Neural progenitor cell (in vitro differentiated cells): ENCODE data around the gene DYNC1LI1. TPM values are rescaled to one million over a fixed set of nuclear protein-coding genes. Genes with fewer than 3 reads are reported as not detected.

Experiments
- DNase-seq: peaks from one replicate; pipeline ENCODE4 v3.0.0-alpha.2; 2016; ENCODE audit warnings: low spot score
- H2AFZ ChIP-seq: fragments of 200-600 bp; sonication (generic); replicated peaks from 2 replicates; pipeline ENCODE4 v1.6.1; 2016; ENCODE audit warnings: antibody characterized with exemption
- H3F3A ChIP-seq: fragments of 200-600 bp; sonication (generic); 2 replicates; pipeline ENCODE4 v1.6.1; 2016; ENCODE audit warnings: antibody characterized with exemption, low read depth
- H3K27ac ChIP-seq: fragments of 200-600 bp; sonication (generic); 2 replicates; pipeline ENCODE4 v1.5.1; 2016; ENCODE audit warnings: mild to moderate bottlenecking
- H3K27me3 ChIP-seq: fragments of 200-600 bp; sonication (generic); 2 replicates; pipeline ENCODE4 v1.6.1; 2016; ENCODE audit warnings: mild to moderate bottlenecking, moderate library complexity
- H3K36me3 ChIP-seq: fragments of 200-600 bp; sonication (generic); 2 replicates; pipeline ENCODE4 v1.5.1; 2016
- H3K4me1 ChIP-seq: fragments of 200-600 bp; sonication (generic); 2 replicates; pipeline ENCODE4 v1.6.1; 2016; ENCODE audit warnings: mixed run types
- H3K4me2 ChIP-seq: fragments of 200-600 bp; sonication (generic); 2 replicates; pipeline ENCODE4 v1.6.1; 2016
- H3K4me3 ChIP-seq: fragments of 200-600 bp; sonication (generic); 2 replicates; pipeline ENCODE4 v1.5.1; 2016
- H3K79me2 ChIP-seq: fragments of 200-600 bp; sonication (generic); 2 replicates; pipeline ENCODE4 v1.6.1; 2016; ENCODE audit warnings: low read depth
- H3K9ac ChIP-seq: fragments of 200-600 bp; sonication (generic); 2 replicates; pipeline ENCODE4 v1.6.1; 2016
- H3K9me3 ChIP-seq: fragments of 200-600 bp; sonication (generic); 2 replicates; pipeline ENCODE4 v1.5.1; 2016; ENCODE audit warnings: low read depth
- H4K20me1 ChIP-seq: fragments of 200-600 bp; sonication (generic); 2 replicates; pipeline ENCODE4 v1.6.1; 2016; ENCODE audit warnings: low read depth
- H3K27ac Mint-ChIP-seq: 3 replicates; pipeline ENCODE4 v1.8.0; 2021; ENCODE audit warnings: mixed read lengths
- H3K27me3 Mint-ChIP-seq: 2 replicates; pipeline ENCODE4 v1.8.0; 2022; ENCODE audit warnings: low read depth, mild to moderate bottlenecking, inconsistent platforms, moderate library complexity, mixed read lengths; ENCODE audit not compliant: insufficient read depth
- H3K36me3 Mint-ChIP-seq: 3 replicates; pipeline ENCODE4 v1.8.0; 2021; ENCODE audit warnings: mixed read lengths
- H3K4me1 Mint-ChIP-seq: 3 replicates; pipeline ENCODE4 v1.8.0; 2021; ENCODE audit warnings: mixed read lengths
- H3K4me3 Mint-ChIP-seq: 3 replicates; pipeline ENCODE4 v1.8.0; 2021; ENCODE audit warnings: mild to moderate bottlenecking, moderate library complexity, mixed read lengths
- H3K9me3 Mint-ChIP-seq: 3 replicates; pipeline ENCODE4 v1.8.0; 2020; ENCODE audit warnings: mixed read lengths
- EZH2 ChIP-seq: fragments of 200-600 bp; sonication (generic); IDR thresholded peaks from 2 replicates; pipeline ENCODE4 v1.6.1; 2017; ENCODE audit warnings: antibody characterized with exemption, mild to moderate bottlenecking, moderate library complexity
- EZH2phosphoT487 ChIP-seq: fragments of 200-600 bp; sonication (generic); IDR thresholded peaks from 2 replicates; pipeline ENCODE4 v1.6.1; 2017; ENCODE audit warnings: antibody characterized with exemption
- total RNA-seq: library from RNA; depleted of rRNA; stranded (reverse); fragments of >200 nt; gene quantifications from 2 replicates; pipeline ENCODE4 v1.2.3, GENCODE V29; 2015; ENCODE audit warnings: low replicate concordance
- TF ChIP-seq, protein P1 (sequence below): fragments of 200-600 bp; sonication (generic); IDR thresholded peaks from 2 replicates; pipeline ENCODE4 v1.5.1; 2017; ENCODE audit warnings: antibody characterized with exemption, mild to moderate bottlenecking

The DYNC1LI1 gene
- total RNA-seq, 1 donor from 2014 or later = 103 TPM

DNA sequence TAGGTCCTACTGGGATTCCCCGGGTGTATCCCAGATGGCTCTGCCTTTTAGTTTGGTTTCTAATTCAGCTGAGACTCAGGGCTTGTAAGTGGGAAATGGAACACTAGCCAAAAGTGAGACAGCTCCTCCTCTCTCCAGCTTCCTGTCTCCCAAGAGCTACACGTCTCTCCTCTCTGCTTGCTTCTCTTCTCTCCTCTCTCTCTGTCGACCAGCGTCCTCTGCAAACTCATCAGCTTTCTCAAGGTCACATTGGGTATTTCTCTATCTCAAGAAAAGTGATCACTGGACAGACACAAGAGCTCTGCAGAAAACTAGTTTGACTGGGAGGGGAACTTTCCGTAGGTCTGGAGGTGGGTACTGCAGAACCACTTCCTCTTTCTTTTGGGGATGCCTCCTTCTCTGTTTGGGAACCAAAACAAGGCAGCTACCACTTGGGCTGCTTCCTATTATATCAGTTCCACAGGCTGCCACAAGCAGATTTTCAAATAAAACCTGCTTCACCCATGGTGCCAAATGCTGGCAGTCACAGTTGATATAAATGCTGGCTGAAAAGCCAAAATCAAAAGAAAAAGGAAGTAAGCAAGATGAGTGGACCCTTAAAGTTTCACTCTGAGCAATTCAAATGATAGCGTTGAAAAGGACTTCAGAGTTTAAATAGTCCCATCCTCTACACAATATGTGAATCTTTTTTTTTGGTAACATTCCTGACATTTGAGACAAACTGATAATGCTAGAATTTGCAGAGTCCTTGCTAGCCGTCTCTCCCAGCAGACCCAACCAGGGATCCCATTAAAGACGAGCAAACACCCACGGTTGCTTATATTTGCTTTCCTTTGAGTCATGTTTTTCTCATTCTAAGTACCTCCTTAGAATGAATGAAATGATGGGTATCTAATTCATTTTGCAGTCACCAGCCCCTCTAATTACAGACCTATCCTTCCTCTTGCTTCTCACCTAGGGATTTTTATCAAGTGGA is 7.2 kb upstream of the DYNC1LI1 start:
- Histone ChIP-seq H3K79me2 (no peaks in the 10 kb centered on the region), H3K9ac (no peak overlapping the region), H3K27ac (no peak overlapping the region), H3K36me3 (no peaks in the 10 kb centered on the region), H3F3A (no peaks in the 10 kb centered on the region), H3K4me1 (no peaks in the 10 kb centered on the region), H4K20me1 (no peaks in the 10 kb centered on the region), H3K27me3 (no peaks in the 10 kb centered on the region), H3K9me3 (no peaks in the 10 kb centered on the region), H3K4me3 (no peak overlapping the region), H3K4me2 (no peak overlapping the region), H2AFZ (no peak overlapping the region)
- no peaks in the 10 kb centered on the region for H3K9me3 Mint-ChIP-seq
- H3K27me3 Mint-ChIP-seq = no peaks in the 10 kb centered on the region
- H3K4me3 Mint-ChIP-seq = no peak overlapping the region
- no peaks in the 10 kb centered on the region for H3K4me1 Mint-ChIP-seq
- no peak for DNase-seq
- no peak overlapping the region for H3K27ac Mint-ChIP-seq
- peaks cover 2% of the 10 kb centered on the region for H3K36me3 Mint-ChIP-seq
- TF ChIP-seq EZH2 = no peak
- TF ChIP-seq, protein P1, sequence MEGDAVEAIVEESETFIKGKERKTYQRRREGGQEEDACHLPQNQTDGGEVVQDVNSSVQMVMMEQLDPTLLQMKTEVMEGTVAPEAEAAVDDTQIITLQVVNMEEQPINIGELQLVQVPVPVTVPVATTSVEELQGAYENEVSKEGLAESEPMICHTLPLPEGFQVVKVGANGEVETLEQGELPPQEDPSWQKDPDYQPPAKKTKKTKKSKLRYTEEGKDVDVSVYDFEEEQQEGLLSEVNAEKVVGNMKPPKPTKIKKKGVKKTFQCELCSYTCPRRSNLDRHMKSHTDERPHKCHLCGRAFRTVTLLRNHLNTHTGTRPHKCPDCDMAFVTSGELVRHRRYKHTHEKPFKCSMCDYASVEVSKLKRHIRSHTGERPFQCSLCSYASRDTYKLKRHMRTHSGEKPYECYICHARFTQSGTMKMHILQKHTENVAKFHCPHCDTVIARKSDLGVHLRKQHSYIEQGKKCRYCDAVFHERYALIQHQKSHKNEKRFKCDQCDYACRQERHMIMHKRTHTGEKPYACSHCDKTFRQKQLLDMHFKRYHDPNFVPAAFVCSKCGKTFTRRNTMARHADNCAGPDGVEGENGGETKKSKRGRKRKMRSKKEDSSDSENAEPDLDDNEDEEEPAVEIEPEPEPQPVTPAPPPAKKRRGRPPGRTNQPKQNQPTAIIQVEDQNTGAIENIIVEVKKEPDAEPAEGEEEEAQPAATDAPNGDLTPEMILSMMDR = no peak

DNA sequence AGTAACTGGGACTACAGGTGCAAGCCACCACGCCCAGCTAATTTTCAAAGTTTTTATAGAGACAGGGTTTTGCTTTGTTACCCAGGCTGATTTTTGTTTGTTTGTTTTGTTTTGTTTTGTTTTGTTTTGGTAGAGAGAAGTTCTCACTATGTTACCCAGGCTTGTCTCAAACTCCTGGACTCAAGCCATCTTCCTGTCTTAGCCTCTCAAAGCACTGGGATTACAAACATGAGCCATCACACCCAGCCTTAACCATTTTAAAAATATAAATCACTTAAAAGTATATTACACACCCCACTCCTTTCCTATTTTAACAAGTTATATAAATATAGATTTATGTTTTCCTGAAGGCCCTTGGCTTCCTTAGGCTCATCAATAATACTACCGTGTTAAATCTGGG is 6.5 kb upstream of the DYNC1LI1 start:
- Mint-ChIP-seq H3K9me3 (no peaks in the 10 kb centered on the region), H3K4me3 (no peak overlapping the region), H3K27me3 (no peaks in the 10 kb centered on the region), H3K4me1 (no peaks in the 10 kb centered on the region), H3K36me3 (peaks cover 2% of the 10 kb centered on the region), H3K27ac (no peak overlapping the region)
- H3K4me3 ChIP-seq = no peak overlapping the region
- no peak for DNase-seq
- TF ChIP-seq EZH2 (no peak), EZH2phosphoT487 (no peak)
- TF ChIP-seq, protein P1 = no peak
- H3K27ac ChIP-seq = no peak overlapping the region
- no peaks in the 10 kb centered on the region for H3K4me1 ChIP-seq
- no peaks in the 10 kb centered on the region for H3K27me3 ChIP-seq
- no peak overlapping the region for H2AFZ ChIP-seq
- H3K4me2 ChIP-seq = no peak overlapping the region
- H3K9me3 ChIP-seq = no peaks in the 10 kb centered on the region
- H4K20me1 ChIP-seq = peaks cover under 1% of the 10 kb centered on the region
- H3K36me3 ChIP-seq = no peaks in the 10 kb centered on the region
- H3F3A ChIP-seq = no peaks in the 10 kb centered on the region
- no peak overlapping the region for H3K9ac ChIP-seq
- H3K79me2 ChIP-seq = peaks cover 1% of the 10 kb centered on the region

DNA sequence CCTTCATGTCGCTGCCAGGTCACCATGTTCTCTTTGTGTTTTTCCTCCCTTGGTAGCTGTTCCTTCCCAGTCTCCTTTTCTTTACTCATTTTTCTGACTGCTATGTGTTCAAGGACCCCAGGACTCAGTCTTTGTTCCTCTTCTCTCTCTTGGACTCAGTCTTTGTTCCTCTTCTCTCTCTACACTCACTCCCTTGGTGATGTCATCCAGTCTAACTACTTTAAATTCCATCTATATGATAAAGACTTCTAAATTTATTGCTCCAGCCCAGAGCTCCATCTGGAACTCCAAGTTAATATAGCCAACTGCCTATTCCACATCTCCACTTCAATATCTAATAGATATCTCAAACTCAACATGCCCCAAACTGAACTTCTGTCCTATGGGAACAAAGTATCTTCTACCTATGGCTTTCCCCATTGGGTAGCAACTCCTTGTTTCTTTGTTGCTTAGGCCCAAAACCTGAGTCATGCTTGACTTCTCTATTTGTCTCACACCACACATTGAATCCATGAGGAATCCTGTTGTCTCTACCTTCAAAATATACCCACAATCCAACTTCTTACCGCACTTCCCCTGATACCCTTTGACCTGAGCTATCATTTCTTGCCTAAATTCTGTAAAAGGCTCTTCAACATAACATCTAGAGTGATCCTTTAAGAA is 4.9 kb upstream of the DYNC1LI1 start:
- TF ChIP-seq EZH2phosphoT487 (no peak), EZH2 (no peak)
- TF ChIP-seq, protein P1 = no peak
- H3K9me3 Mint-ChIP-seq = no peaks in the 10 kb centered on the region
- no peaks in the 10 kb centered on the region for H3K27me3 Mint-ChIP-seq
- H3F3A ChIP-seq = peaks cover 8% of the 10 kb centered on the region
- H3K9me3 ChIP-seq = no peaks in the 10 kb centered on the region
- no peak overlapping the region for H3K4me3 ChIP-seq
- peaks cover 14% of the 10 kb centered on the region for H3K79me2 ChIP-seq
- H3K4me3 Mint-ChIP-seq = no peak overlapping the region
- H3K4me2 ChIP-seq = no peak overlapping the region
- no peaks in the 10 kb centered on the region for H3K36me3 ChIP-seq
- peaks cover 9% of the 10 kb centered on the region for H4K20me1 ChIP-seq
- peaks cover 7% of the 10 kb centered on the region for H3K4me1 Mint-ChIP-seq
- DNase-seq = no peak
- peaks cover 5% of the 10 kb centered on the region for H3K4me1 ChIP-seq
- peaks cover 2% of the 10 kb centered on the region for H3K36me3 Mint-ChIP-seq
- no peak overlapping the region for H3K27ac Mint-ChIP-seq
- no peak overlapping the region for H2AFZ ChIP-seq
- no peak overlapping the region for H3K9ac ChIP-seq
- no peaks in the 10 kb centered on the region for H3K27me3 ChIP-seq
- H3K27ac ChIP-seq = no peak overlapping the region
